ENCODE results near the gene A1BG. TPM values are rescaled to one million over a fixed set of nuclear protein-coding genes. Genes with fewer than 3 reads are reported as not detected.

A1BG gene
- 21.8 and 26.8 TPM in 2 replicates for total RNA-seq

GRCh38 chr19:58352760-58353671 lies at the start of gene A1BG:
Gene A1BG, minus strand, starts transcription at chr19:58353492. Its CDS starts 55 bp downstream, at chr19:58353437.
- DNase-seq (no peak), ATAC-seq (ENCODE audit: low read depth) (no peak)
- POLR2A ChIA-PET, result no interaction called here
- Mint-ChIP-seq H3K4me3 (no peak within 1 kb of the TSS), H3K36me3 (ENCODE audit: low read depth) (peaks cover 6% of the 10 kb centered on the region), H3K4me1 (peaks cover 31% of the 10 kb centered on the region), H3K27ac (no peak within 1 kb of the TSS), H3K9me3 (no peaks in the 10 kb centered on the region), H3K27me3 (no peaks in the 10 kb centered on the region)
- intact Hi-C loops (cut with micrococcal nuclease), result no loop called here
- CTCF ChIA-PET, result no interaction called here
- no peak for TF ChIP-seq CTCF (IDR thresholded peaks at IDR 0.05)

GRCh38 chr19:58401840-58402421 lies 48.6 kb upstream of the A1BG start:
- Mint-ChIP-seq H3K27ac (no peak overlapping the region), H3K9me3 (no peaks in the 10 kb centered on the region), H3K4me1 (peaks cover 18% of the 10 kb centered on the region), H3K36me3 (ENCODE audit: low read depth) (no peaks in the 10 kb centered on the region), H3K27me3 (peaks cover 7% of the 10 kb centered on the region), H3K4me3 (peak overlapping the region; percentile 92)
- POLR2A ChIA-PET, result interaction anchor here (0.6 to 2.2 kb wide), 7 partner anchors 15 to 118 kb away, joined by 3 to 10 read pairs (median 3); partner anchors contain the start of genes RPS5, ZBTB45, ZNF132 and ZNF497
- intact Hi-C loops (cut with micrococcal nuclease), result loop anchor here (1.0 to 10.0 kb wide), 15 partner anchors 15 to 721 kb away; partner anchors contain the start of genes ERVK3-1, RPS5, TRIM28 and ZNF132
- no peak for TF ChIP-seq CTCF (IDR thresholded peaks at IDR 0.05)
- CTCF ChIA-PET, result no interaction called here
- ATAC-seq (ENCODE audit: low read depth) (no peak), DNase-seq (no peak)

GRCh38 chr19:58400916-58401839 lies 47.9 kb upstream of the A1BG start:
- Mint-ChIP-seq H3K27me3 (peaks cover 7% of the 10 kb centered on the region), H3K27ac (peak overlapping the region; percentile 90), H3K9me3 (no peaks in the 10 kb centered on the region), H3K4me3 (peak overlapping the region; percentile 92), H3K4me1 (peaks cover 12% of the 10 kb centered on the region), H3K36me3 (ENCODE audit: low read depth) (no peaks in the 10 kb centered on the region)
- TF ChIP-seq CTCF (IDR thresholded peaks at IDR 0.05), result no peak
- ChIA-PET CTCF (no interaction called here), POLR2A (interaction anchor here (0.6 to 2.2 kb wide), 4 partner anchors 12 to 42 kb away, joined by 3 to 10 read pairs (median 4); partner anchors contain the start of genes RPS5 and ZNF837)
- DNase-seq, result peak; percentile 96
- intact Hi-C loops (cut with micrococcal nuclease), result loop anchor here (1.0 to 10.0 kb wide), 15 partner anchors 14 to 720 kb away; partner anchors contain the start of genes ERVK3-1, RPS5, TRIM28 and ZNF132
- peak; percentile 96 for ATAC-seq (ENCODE audit: low read depth)

GRCh38 chr19:58400316-58400915 lies 47.1 kb upstream of the A1BG start:
- POLR2A ChIA-PET, result interaction anchor here (1.1 kb wide), 1 partner anchor 38 kb away, joined by 3 read pairs; no protein-coding TSS in a partner anchor
- H3K9me3 Mint-ChIP-seq, result no peaks in the 10 kb centered on the region
- no peak overlapping the region for H3K27ac Mint-ChIP-seq
- H3K27me3 Mint-ChIP-seq, result peaks cover 7% of the 10 kb centered on the region
- TF ChIP-seq CTCF (IDR thresholded peaks at IDR 0.05), result no peak
- ATAC-seq (ENCODE audit: low read depth) (no peak), DNase-seq (no peak)
- CTCF ChIA-PET, result no interaction called here
- intact Hi-C loops (cut with micrococcal nuclease), result loop anchor here (2.0 to 10.0 kb wide), 2 partner anchors 66 to 306 kb away; partner anchors contain the start of genes ZNF324 and ZSCAN18
- peak overlapping the region; percentile 92 for H3K4me3 Mint-ChIP-seq
- peaks cover 2% of the 10 kb centered on the region for H3K36me3 Mint-ChIP-seq (ENCODE audit: low read depth)
- H3K4me1 Mint-ChIP-seq, result peaks cover 15% of the 10 kb centered on the region

Data from activated B cell treated with CpG ODN at 0.5 μM for 24 hours (primary cell).